HG02885 (cell line): Measurements from ENCODE around the gene LRRC8C.
"Not testable (repeated sequence)": the region's sequence is repeated elsewhere in the genome, so short reads cannot be mapped to it uniquely, and the experiment has no call there.

ENCODE experiments used
- ATAC-seq: cut with Tn5 transposase; IDR thresholded peaks from one replicate; pipeline ENCODE4 v1.9.1; 2021; ENCODE audit warnings: mild to moderate bottlenecking; ENCODE audit not compliant: unreplicated experiment, poor library complexity

The LRRC8C gene

DNA sequence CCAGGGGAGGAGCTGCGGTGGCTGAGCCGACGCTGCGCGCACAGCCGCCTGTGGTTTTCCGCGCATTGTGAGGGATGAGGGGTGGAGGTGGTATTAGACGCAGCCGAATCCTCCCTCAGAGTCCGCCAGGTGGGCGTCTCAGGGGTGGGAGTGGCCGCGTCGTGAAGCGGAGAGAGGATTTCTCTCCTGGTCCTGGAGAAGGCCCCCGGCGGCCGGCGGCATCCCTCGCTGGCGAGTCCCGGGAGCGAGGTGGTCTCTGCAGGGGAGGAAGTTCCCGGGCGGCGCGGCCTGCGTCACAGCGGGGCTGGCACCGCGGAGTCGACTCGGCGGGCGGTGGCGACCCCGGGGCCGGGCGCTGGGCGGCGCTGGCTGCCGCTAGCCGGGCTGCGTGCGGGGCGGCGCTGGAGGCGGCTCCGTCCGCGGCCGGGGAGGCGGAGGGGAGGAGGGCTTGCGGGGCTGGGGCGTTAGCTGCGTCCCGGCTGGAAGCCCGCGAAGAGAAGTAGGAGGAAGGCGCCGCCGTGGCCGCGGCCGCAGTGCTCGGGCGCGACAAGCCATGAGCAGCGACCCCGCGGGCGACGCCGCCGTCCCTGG lies at the start of gene LRRC8C:
TSS of gene LRRC8C (plus strand) at position 464 of the 591 bp plus-strand sequence. CDS start 53,354 bp downstream, outside the sequence.
- ATAC-seq, result peak; percentile 88

DNA sequence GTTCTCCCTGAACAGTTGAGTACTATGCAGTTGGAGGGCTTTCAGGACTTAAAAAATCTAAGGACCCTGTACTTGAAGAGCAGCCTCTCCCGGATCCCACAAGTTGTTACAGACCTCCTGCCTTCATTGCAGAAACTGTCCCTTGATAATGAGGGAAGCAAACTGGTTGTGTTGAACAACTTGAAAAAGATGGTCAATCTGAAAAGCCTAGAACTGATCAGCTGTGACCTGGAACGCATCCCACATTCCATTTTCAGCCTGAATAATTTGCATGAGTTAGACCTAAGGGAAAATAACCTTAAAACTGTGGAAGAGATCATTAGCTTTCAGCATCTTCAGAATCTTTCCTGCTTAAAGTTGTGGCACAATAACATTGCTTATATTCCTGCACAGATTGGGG lies 48.7 kb upstream of the LRRC8C start:
- no peak for ATAC-seq

DNA sequence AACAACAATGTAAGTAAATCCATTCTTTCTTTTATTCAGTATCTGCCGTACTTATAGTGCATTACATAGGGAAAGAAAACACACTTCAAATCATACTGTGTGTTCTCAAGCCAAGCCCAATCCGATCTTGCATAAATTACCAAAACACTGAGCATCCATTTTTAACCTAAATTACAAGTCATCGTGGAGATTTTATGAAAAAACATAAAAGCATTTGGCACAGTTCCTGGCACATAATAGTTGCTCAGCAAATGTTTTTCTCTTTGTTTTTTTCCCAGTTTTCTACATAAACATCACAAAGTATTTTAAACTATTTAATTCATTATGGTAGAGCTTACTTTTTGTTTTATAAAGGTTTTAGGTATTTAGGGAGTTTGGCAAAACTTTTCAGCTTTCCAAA lies 48.1 kb upstream of the LRRC8C start:
- no peak for ATAC-seq

DNA sequence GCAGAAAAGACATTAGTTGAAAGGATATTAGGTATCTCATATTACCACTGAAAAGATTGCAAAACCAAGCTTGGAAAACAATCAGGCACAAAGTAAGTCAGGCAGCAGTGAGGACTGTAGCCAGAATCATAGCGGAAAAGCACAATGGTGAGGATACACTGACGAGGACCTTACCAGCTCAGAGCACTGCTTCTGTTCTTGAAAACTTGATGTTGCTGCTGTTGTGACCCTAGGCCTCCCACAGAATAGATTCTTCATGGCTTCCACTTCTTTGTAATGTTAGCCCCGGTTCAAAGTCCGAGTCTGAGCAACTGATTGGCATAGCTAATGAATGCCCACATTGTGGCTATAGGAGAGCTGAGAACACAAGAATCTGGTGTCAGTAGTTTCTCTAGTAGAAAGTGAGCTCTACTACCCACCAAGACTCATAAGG lies 45.2 kb upstream of the LRRC8C start:
- no peak for ATAC-seq

DNA sequence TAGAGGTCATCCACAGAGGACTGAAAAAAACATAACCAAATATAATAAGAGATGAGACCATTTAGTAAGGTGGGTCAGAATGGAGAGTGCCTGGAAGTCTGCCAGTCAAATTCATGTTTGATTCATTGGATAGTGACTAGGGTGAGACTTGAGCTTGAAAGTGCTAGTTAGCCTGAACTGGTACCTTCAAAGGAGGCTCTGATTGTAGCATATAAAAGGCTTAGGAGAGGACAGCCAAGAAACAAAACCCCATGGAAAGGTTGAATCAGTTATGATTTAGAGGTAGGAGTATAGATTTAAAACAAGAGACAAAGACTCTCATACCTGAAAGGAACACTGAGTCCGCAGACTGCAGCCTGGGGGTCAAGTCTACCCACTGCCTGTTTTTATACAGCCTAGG lies 44.4 kb upstream of the LRRC8C start:
- no peak for ATAC-seq

DNA sequence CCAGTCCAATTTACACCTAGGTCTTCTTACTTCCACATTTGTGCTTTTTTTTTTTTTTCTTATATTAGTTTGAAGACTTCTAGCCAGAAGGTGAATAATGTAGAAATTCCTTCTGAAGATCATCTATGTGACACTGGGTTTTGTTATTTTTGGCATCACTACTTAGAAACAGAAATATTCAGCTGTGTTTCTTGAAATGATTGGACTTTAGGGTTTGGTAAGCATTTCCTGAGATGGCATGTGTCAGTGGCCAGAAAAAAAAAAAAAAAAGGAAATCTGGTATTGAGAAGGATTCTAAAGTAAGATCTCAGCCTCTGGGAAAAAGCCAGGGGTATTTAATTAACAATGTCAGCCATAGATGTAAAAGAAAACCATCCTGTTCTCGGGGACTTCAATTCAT lies 43.4 kb upstream of the LRRC8C start:
- no peak for ATAC-seq

DNA sequence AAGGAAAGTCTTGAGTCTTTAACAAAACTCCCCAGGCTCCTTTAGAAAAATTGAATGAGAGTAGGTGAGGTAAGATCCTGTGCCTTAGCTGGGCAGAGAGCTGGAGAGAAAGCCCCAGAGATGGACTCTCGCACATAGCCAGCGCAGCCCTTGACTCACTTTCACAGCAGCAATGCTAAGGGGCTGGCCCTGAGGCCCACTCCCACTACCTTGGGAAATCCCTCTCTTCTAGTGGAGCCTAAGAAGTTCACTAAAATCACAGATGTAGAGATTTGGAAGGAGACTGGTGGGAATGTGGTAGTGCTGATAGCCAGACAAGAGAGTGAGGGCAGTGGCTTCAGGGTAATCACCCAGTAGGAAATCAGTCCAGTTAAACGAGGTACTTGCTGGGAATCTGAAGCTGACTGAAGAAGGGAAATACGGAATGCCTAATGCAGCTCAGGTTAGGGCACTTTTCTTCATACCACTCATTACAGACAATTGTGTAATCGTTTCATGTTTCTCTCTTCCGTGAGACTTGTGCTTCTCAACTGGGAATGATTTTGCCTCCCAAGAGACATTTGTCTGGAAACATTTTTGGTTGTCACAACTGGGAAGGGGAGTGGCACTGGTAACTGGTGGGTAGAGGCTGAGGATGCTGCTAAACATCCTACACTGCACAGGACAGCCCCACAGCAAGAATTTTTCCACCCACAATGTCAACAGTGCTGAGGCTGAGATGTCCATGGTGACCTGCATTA lies 42.4 kb upstream of the LRRC8C start:
- no peak for ATAC-seq

DNA sequence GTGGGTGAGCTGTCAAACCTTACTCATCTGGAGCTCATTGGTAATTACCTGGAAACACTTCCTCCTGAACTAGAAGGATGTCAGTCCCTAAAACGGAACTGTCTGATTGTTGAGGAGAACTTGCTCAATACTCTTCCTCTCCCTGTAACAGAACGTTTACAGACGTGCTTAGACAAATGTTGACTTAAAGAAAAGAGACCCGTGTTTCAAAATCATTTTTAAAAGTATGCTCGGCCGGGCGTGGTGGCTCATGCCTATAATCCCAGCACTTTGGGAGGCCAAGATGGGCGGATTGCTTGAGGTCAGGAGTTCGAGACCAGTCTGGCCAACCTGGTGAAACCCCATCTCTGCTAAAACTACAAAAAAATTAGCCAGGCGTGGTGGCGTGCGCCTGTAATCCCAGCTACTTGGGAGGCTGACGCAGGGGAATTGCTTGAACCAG lies 40.0 kb upstream of the LRRC8C start:
- not testable (repeated sequence) for ATAC-seq

DNA sequence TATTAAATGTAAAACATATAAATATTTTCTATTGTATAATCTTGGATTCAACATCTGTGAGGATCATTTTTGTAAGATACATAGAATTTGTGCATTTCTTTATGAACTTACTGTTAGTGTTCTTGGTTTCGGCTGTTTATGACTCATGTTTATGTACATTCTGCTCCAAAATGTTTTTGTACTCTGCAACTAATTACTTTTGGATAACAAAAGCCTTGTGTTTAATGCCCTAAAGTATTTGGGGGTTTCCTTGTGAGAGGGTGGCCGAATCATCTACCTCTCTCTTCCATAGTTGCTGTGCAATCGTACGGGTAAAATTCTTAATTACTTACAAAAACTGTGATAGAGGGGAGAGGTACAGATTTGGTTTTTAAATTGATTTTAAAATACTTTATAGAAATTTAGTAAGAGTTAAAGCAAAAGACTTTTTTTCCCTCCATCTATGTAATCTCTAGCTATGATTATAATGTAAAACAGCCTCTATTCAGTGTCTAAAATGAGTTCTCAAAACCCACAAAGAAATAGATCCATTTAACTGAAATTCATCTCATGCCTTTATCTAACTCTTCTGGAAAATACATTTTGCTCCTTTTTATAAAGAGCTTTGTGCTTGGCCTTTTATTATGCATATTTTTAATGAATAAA lies 38.7 kb upstream of the LRRC8C start:
- no peak for ATAC-seq

DNA sequence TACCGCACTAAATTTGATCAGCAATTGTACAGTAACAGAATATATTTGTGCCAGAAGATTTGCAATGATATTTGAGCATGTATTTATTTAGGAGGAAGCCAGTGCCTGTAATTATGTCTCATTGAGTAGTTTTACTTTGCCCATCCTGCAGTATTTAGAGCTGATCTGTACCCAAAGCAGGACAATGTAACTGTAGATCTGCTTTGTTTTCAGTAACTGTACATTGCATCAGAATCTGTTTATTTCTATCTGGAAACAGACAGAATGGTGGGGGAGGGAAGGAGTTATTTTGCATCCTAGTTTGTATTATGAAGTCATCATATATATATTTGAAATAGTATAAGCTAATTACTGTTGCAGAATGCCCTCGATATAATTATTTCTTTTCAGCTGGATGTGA lies 36.2 kb upstream of the LRRC8C start:
- ATAC-seq, result no peak

DNA sequence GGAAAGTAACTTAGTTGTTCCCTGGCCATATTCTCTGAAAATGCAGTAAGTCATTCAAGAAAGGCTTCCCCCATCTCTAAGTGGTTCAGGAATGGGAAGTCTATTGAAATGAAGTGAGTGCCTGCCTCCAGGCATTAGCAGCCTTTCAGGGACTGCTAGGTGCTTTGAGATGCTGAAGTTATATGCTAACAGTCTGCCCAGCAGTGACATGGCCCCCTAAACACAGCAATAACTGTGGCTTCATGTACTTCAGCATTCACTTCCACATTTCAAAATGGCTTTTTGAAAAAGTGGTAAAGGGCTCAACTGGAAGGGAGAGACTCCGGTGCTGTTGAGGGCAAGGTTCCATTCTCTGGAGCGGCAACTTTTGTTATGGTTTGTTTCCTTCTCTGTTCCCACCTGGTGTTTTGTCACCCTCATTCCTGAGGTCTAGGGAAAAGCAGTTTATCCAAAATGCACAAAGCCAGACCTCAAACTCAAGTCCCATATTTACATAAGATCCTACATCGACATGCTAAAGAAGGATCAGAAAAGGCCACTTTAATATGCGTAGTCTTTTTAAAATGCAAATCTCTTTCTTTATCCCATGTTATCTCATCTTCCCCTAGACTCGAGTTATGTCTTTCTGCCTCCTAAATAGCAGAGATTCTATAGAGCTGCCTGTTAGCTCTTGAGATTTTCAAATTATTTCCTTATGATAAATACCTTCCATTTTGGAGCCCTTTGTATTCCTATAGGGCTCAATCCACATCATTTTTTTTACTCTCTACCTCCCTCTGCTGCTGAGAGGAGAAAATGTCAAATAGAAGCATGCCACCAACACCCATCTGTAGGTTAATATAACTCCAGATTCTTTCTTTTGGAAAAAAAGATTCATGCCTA lies 34.2 kb upstream of the LRRC8C start:
- ATAC-seq, result peak; percentile 55

DNA sequence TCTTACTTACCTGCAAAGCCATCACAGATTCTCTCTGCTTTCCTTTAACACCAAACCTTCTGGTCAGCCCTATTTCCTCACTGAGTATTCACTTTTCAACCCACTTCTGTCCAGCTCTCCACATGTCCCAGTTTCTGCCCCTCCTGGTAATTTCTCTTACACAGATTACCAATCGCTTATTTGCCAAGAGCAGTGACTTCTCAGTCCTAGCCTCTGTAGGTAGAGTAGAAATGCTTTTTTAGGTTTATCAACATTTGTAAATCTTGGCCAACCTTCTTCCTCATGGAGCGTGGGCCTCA lies 33.6 kb upstream of the LRRC8C start:
- no peak for ATAC-seq

DNA sequence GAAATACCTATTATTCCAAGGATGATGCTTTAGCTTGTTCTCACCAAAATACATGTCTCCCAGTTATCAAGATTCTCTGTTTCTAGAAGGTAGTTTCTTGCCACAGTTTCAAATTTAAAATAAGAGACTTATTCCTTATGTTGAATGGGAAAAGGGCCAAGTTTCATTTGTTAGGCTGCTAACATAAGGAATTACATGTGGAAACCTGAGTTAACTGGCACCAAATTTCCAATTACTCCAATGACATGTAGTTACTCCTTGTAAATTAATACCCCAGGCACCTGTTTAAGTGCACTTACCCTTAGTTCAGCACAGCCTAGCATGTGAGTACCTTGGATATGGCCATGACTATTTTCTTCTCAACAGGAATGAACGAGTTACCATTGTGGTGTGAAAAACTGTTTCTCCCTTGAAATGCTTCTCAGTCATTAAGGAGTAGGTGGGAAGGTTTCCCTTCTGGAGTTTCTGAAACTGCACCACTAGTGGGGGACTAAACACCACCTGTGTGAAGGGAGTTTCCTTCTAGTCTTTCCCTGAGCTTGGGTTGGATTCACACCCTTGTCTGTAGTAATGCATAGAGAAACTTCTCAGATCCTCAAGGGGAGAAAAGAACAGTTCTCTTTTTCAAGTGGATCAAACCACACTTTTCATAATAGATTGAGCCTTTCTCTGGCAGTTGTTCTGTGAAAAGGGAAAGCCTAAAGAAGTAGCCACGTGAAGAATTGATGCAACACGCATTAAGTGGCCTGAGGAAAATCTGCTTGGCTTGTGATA lies 32.3 kb upstream of the LRRC8C start:
- ATAC-seq, result no peak

DNA sequence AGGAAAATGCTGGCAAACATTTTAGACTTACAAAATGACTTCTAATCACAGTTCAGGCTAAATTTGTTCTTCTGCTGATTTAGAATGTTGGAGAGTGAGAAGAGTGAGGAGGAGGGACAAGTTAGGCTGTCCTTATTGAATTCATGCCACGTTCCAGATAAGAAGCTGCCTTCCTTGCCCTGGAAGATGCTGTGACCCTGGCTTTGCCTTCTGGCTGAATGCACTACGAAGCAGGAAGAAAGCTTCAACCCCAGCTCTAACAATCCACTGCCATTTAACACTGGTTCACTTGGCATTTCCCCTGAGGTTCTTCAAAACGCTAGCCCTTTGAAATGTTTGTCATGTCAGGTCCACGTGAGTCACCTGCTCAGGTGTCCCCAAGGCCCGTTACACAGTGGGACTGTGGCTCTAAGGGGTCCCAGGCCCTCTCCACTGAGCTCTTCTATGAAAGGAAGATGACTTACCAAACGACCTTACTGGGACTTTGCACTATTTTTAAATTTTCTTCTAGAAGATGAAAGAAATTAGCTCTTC lies 30.0 kb upstream of the LRRC8C start:
- ATAC-seq, result no peak

DNA sequence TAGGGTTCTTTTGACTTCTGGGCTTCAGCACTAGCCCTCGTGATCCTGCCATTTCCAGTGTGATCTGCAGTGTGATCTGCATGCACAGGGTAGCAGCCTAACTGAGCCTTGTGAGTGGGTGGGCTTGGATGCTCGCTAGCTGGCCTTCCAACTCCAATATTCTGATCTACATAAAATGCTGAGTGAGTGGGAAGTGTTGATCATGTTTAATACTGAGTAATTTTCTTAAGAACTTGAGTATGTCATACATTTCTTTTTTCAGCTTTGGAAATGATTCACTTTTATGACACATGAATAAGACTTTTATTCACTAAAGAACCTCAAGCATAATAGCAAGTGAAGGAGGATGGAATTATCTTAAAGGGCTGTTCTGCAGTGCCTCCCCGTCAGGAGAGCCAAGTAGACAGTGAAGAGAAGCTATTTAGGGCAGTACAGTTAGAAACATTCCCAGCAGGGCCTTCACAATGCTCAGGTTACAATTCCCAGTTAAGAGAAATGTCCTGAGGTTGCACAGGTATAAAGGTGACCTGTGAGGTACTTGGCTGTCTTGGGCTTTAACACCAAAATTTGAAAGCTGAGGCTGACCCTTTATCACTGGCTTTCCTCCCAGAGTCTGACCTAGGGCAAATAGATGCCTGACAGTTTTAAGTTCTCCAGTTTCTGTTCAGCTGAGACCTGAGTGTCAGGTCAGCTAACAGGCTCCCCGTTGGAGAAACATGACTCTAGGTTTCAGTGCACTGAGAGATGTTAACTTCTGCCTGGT lies 29.1 kb upstream of the LRRC8C start:
- no peak for ATAC-seq

DNA sequence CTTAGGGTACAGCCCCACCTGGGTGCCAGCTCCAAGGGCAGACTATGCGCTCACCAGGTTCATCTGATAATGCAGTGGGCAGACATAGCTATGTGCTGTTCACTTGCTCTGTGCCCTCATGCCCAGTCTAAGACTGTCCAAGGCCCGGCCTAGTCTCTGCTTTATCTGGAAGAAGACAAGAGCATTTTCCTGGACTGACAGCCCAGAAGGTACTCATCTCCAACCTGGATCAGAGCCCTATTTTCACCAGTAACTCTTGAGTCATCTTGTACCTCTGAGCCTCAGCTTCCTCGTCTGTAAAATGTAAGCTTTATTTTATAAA lies 28.5 kb upstream of the LRRC8C start:
- ATAC-seq, result no peak

DNA sequence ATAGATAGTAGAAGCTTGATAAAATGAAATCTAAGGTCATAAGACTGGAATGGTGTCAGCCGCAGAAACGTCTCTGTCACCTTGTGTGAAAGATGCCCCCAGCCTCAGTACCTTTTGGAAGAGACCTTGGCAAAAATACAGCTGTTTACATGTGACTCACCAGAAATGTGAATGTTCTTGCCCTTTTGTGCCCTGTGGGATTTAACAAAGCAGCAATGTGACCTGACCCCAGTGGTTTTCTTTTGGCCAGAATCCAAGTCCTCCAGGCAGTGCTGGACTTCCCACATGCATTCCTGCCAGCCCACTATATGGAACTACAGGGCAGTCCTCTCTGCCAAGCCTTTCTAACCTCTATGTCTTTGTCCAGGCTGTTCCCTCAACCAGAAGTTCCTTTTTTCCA lies 27.2 kb upstream of the LRRC8C start:
- ATAC-seq, result no peak

DNA sequence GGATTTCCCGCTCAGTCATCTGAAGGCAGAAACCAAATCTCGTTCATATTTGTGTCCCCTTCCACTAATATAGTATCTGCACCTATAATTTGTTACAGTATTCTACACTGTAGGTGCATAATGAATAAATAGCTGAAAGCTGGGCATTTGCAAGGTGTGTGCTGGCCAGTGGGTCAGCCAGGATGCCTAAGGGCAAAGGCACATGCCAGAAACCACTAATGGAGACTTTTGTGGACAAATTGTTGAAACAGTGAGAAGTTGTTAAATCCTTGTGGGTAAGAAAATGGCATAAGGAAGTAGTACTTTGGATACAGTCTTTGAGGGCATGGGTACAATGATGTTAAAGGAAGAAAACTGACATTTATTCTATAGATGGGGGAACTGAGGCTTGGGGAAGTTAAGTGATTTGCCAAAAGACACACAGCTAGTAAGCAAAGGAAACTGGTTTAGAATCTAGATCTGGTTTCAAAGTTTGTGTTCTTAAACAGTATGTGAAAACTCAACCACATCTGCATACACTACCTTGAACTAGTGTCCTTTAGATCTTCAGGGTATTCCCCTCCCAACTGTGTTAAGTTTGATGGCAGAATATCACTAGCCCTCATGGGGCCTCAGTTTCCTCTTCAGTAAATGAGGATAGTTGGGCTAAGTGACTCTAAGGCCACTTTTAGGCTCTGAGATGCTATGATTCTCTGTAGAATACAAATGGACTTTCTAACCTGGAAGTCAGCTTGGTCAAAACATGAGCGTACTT lies 26.5 kb upstream of the LRRC8C start:
- peak; percentile 40 for ATAC-seq

DNA sequence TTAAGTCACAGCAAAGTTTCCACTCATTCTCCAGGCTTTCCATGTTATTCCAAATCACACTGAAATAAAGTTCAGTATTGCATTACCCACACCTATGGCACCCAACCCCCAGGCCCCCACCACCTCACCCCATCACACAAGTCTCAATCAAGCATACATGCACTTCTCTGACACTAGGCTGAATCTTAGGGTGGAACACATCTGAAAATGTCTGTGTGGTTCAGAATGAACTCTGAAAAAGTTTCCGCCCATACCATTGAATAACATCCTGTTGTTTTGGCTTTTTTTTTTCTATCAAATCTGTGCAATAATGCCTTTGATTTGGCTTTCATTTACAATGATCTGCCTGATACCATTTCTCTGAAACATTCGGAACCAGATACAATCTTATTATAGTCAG lies 25.8 kb upstream of the LRRC8C start:
- ATAC-seq, result no peak
